ENCODE data around the gene XRCC1.

The XRCC1 gene

DNA sequence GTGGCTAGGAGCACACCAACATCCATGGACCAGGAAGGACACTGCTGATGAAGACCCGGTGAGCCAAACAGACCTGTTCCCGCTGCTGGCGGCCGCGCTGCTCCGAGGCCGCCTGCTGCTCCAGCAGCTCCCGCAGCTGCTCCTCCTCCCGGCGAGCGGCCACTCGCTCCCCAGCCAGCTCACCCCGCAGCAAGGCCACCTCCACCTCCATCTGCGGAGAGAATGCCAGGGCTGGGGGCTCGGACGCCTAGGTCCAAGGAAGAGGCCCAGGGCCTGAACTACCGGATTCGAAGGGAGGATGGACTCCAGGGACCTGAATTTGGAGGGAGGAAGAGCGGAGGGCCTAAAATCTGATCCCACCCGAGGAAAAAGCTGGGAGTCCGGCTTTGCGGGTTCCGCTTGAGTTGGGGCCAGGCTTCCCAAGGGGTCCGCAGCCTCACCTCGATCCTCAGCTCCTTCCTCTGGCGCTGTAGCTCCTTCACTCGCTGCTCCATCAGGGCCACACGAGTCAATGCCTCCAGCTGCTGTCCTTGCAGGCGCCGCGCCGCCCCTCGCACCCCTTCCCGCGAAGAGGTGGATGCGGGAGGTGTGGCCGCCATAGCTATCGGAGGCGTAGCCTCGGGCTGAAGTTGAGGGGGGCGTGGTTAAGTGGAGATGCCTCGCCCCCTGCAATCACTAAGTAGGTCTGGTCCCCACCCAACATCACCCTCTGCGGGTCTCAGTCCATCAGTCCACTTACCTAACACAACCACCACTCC, 73.5 kb downstream of the XRCC1 start:
- TF ChIP-seq, protein P1, sequence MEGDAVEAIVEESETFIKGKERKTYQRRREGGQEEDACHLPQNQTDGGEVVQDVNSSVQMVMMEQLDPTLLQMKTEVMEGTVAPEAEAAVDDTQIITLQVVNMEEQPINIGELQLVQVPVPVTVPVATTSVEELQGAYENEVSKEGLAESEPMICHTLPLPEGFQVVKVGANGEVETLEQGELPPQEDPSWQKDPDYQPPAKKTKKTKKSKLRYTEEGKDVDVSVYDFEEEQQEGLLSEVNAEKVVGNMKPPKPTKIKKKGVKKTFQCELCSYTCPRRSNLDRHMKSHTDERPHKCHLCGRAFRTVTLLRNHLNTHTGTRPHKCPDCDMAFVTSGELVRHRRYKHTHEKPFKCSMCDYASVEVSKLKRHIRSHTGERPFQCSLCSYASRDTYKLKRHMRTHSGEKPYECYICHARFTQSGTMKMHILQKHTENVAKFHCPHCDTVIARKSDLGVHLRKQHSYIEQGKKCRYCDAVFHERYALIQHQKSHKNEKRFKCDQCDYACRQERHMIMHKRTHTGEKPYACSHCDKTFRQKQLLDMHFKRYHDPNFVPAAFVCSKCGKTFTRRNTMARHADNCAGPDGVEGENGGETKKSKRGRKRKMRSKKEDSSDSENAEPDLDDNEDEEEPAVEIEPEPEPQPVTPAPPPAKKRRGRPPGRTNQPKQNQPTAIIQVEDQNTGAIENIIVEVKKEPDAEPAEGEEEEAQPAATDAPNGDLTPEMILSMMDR (IDR thresholded peaks at IDR 0.05) = no peak

DNA sequence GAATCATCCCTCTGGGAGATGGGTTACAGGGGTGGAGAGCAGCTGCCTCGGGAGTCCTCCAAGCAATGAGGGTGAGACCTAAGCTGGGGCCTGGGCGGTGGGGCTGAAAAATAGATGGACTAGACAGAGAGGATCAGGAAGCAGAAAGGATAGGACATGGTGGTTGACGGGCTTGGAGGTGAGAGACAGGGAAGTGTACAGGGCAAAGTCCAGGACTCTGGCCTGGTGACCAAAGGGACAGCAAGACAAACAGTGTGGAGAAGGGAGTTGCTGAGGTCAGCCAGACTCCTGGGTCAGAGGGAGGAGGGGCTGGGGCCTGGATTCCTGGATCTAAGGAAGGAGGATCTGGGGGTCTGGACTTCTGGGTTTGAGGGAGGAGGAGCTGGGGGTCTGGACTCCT, 76.3 kb downstream of the XRCC1 start:
- TF ChIP-seq, protein P1 (IDR thresholded peaks at IDR 0.05) = no peak

DNA sequence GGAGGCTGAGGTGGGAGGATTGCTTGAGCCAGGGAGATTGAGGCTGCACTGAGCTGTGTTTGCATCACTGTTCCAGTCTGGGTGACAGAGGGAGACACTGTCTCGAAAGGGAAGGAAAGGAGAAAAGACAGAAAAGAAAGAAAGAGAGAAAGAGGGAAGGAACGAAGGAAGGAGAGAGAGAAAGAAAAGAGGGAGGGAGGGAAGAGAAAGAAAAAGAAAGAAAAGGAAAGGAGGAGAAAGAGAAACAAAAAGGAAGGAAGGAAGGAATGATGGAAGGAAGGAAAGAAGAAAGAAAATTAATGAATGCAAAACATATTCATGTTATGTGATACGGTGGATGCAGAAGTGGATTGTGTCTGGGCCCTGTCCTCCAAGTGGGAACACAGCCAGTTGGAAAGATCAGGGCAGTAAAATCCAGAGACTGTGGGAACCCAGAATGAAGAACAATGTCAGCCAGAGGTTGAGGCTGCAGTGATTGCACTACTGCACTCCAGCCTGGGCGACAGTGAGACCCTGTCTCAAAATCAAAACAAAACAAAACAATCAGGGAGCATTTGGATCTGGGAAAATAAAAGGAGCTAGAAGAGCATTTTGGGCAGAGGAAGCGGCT, 77.0 kb downstream of the XRCC1 start:
- TF ChIP-seq, protein P1 (IDR thresholded peaks at IDR 0.05) = no peak

DNA sequence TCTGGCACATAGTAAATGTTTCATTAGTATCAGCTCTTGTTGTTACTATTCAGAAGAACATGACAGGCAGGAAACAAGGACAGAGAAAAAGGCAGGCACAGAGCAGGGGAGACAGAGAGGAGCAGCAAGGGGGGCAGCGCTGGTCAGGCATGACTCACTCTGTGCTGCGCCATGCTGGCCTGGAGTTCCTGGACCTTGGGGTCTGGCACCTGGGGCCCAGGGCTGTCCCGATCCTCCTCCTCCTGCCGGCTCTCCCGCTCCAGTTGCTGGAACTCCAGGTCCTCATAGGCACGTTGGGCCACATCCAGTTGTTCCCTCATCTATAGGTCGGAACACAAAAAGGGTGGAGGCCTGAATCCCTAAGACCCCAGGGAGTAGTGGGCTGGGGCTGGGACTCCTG, 78.4 kb downstream of the XRCC1 start:
- TF ChIP-seq, protein P1 (IDR thresholded peaks at IDR 0.05) = no peak

DNA sequence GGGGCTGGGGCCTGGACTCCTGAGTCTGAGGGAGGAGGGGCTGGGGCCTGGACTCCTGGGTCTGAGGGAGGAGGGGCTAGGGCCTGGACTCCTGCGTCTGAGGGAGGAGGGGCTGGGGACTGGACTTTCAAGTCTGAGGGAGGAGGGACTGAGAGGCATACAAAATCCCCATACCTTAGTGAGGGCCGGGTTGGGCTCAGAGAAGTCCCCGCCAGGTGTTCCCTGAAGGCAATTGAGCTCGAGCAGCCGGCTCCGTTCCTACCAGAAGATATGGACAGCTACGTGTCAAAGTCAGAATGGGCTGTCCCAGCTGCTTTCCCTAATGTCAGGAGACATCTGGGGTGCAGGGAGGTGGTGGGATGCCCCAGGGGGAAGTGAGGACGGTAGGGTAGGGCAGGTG, 80.2 kb downstream of the XRCC1 start:
- TF ChIP-seq, protein P1 (IDR thresholded peaks at IDR 0.05) = no peak

Data from LNCAP (cell line).